Stimulated activated CD8-positive, alpha-beta memory T cell treated with anti-CD3 and anti-CD28 coated beads, Interleukin-7, amount 100 ng/mL, for 1 hour (primary cell): Measurements from ENCODE around the gene ENTR1.

Source experiments
- DNase-seq, 2 donors: peaks; one replicate each; pipeline ENCODE4 v3.0.0-alpha.2; 2020; ENCODE audit warnings: low read depth in 2 of 2

Gene ENTR1

GRCh38 chr9:136377341-136378169, 32.9 kb downstream of the ENTR1 start:
- no peak for DNase-seq

DNA sequence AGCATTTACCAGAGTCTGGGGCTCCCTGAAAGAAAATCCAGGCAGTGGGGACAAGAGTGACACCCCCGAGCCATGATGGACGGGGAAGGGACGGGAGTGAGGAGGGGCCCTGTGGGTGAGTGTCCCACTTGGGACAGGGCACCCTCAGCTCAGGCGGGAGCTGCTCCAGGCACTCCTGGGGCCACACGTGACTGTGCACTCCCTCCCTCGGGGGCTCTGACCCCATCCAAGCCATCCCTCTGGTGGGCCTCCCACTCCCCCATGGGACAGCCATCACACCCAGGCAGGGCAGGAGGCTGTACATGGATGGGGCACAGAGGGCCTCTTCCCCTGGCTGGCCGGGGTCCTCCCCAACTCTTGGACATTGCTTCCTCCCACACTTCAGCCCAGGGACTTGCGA, 34.0 kb downstream of the ENTR1 start:
- DNase-seq = no peak

GRCh38 chr9:136375096-136375495, 35.3 kb downstream of the ENTR1 start:
- DNase-seq = no peak

DNA sequence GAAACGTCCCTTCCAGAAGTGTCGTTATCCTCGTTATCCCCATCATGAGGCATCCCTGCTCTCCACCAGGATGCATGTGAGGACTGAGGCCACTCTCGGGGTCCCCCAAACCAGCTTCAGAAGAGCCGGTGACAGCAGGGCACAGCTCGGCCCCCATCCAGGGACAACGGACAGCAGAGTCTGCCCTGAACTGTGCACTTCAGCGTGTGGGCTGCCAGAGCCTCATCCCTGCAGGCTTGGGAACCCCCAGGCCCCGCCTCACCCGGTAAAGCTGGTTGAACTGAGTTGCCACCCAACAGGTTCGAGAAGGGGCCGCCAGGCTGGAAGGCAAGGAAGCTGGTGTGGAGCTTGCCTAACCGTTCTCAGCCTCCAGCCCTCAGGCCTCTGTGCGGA, 36.2 kb downstream of the ENTR1 start:
- DNase-seq = no peak

GRCh38 chr9:136373300-136374182, 36.9 kb downstream of the ENTR1 start, which contains the start of gene CARD9:
Gene CARD9 (minus strand): TSS chr9:136373669. CDS start chr9:136372078, 1,591 bp downstream.
- no peak for DNase-seq

DNA sequence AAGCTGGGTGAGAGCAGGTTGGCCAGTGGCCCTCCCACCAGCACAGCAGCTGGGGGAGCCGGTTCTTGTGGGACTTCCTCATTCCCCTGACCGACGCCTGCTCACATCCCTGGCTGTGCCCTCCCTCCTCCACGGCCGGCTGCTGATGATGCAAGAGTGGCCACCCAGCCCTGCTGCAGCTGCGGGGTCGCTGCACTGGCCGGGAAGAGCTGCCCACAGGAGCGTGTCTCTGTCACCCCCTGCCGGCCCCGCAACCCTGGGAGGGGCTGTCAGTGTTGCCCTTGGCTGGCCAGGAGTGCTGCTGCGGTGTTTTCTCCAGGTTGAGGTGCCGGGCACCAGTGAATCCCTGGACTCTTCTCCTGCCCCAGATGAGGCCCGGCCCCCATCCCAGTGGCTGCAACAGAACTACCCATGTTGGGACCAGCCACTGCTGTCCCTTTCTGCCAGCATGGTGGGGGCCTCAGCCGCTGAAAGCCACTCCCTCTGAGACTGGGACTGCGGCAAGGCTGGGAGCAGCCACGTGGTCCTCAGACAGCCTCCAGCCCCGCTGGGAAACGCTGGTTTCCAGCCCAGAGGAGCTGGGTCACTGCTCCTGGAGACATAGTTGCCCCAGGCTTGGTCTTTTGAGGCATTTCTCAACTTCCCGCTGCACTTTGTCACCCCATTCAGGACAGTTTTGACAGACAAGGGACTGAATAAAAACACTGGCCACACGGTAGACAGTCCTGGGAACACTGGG, 37.7 kb downstream of the ENTR1 start:
- DNase-seq = no peak

DNA sequence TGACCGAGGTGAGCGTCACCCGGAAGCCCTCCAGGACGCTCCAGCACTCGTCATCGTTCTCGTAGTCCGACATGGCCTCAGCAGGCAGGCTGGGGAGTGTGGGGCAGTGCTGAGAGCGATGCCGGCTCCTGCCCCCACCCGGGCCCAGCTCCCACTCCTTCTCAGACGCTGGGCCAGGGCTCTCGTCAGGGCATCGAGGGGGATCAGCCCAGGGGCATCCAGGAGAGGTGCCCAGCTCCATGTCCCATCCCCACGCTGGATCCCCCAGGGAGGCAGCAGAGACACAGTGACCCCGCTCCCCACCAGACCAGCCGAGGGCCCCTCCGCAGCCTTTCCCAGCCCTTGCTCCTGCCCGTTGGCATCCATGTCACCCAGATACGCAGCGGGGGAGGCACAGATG, 38.4 kb downstream of the ENTR1 start:
- DNase-seq = no peak

- no peak for DNase-seq
Measured at GRCh38 chr9:136371533-136371880, 38.9 kb downstream of the ENTR1 start.

- DNase-seq = no peak
Measured at GRCh38 chr9:136370687-136371532, 39.5 kb downstream of the ENTR1 start.

GRCh38 chr9:136370037-136370436, 40.4 kb downstream of the ENTR1 start:
- DNase-seq = no peak

DNA sequence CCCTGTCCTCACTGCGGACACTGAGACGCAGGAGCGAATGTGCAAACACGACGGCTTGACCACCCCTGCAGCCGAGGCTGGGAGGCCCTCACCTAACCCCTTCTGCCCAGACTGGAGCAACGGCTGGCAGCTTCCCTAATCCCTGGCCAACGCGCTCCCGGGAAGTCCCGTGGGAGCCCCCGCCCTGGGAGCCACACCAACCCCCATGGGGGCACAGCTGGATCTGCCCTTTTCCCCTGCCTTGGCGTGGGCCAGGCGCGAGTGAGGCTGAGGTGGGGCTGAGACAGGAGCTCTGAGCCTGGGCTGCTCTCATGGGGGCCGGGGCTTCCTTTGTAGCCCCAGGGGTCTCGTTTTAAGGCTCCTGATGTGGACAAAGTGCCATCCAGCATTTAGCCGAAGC, 42.2 kb downstream of the ENTR1 start:
- DNase-seq = no peak

GRCh38 chr9:136367296-136368145, 42.9 kb downstream of the ENTR1 start:
- no peak for DNase-seq

DNA sequence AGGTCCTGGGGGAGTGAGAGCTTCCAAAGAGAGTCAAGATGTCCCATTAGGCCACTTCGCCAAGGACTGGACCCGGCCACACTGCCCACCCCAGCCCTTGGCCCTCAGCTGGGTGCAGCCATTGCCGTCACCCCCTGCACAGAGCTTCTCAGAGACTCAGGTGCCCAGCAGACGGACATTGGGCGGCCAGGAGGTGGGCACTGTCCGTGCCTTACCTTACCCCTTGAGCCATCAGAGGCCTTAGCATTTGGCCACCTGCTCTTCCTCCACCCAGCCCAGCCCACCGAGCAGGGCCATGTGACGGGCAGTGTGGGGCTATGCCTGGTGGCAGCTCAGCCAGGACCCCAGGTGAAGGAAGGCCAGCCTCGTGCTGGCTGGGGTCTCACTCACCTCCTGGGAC, 43.6 kb downstream of the ENTR1 start:
- DNase-seq = no peak

DNA sequence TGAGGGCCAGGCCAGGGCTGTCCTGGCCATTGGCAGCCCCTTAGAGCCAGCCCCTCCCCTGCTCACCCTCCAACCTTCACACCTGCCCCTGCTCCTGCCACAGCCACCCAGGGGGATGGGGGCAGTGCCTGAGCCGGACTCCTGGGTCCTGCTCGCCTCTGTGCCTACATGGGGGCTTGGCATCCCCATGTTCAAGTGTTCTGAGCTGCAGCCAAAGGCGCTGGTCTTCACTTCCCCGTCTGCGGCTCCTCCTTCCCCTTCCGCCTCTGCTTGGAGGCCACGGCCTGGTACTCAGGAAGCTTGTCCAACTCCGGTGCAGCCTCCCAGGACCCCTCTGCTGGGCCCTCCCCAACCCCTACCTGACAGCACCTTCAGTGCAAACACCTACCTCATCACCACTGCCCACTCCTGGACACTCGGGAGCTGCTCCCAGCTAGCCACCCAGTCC, 44.6 kb downstream of the ENTR1 start:
- no peak for DNase-seq

DNA sequence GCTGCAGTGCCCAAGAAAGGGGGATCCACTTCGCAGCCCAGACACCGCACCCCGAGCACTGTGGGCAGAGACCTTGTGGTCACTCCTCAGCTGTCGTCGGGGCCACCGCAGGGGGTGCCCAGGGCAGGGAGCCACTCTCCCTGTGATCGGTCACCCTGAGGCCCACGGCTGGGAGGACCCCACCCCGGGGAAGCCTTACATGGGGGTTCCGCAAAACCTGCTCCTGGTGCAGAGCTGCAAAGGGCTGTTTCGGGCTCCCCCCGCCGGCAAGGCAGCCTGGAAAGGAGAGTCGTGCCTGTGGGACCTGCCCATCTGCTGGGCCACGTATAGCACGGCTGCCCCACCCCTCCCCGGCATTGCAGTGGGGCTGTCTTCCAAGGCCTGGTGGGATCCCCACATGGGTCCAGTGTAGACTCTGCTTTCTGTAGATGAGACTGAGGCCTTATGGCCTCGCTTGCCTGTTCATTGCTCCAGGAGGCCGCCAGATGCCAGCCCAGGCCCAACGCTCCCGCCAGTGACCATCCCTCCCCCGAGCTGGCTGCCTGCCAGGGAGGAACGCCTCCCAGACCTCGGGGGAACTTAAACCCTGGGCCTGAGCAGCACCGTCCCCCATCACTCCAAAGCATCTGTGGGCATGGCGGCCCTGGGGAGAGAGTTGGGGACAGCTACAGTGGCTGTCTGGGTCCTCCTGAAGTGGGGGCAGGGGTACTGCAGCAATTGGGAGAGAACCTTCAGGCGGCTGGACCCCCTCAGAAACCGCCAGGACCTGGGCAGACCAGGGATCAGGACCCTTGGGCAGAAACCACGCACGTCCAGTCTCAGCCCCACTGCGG, 45.3 kb downstream of the ENTR1 start:
- no peak for DNase-seq

DNA sequence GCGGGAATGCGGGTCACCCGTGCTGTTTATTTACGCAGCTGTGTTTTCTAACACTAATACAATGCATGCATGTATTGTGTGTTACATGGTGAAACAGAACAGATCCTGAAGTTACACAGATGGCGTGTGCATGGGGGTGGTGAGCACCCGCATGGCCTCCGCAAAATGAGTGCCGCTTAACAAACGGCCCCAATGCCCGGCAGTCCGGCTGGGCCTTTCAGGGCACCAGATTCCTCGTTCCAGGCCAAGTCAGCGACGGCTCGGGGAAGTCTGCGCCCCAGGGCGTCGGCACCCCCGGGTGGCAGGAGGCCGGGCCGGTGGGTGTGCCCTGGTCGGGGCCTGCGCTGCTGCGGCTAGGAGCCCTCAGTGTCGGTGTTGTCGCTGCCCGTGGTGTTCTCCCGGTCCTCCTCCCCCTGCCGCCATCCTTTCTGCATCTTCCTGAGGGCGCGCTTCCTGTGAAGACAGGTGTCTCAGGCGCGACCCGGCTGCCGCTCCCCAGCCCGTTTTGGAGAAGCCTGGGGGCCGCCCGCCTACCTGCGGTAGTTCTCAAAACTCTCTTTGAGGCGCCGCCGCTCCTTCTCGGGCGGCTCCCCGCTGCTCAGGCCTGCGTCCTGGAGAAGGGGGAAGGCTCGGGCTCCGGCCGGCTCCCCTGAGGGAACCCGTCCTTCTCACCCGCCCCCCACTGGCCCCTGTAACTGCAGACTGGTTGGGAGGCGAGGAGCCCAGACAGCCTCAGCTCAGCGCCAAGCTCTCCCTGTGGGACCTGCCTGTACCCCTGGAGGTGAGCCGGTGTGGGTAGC, 46.3 kb downstream of the ENTR1 start:
- DNase-seq = no peak

DNA sequence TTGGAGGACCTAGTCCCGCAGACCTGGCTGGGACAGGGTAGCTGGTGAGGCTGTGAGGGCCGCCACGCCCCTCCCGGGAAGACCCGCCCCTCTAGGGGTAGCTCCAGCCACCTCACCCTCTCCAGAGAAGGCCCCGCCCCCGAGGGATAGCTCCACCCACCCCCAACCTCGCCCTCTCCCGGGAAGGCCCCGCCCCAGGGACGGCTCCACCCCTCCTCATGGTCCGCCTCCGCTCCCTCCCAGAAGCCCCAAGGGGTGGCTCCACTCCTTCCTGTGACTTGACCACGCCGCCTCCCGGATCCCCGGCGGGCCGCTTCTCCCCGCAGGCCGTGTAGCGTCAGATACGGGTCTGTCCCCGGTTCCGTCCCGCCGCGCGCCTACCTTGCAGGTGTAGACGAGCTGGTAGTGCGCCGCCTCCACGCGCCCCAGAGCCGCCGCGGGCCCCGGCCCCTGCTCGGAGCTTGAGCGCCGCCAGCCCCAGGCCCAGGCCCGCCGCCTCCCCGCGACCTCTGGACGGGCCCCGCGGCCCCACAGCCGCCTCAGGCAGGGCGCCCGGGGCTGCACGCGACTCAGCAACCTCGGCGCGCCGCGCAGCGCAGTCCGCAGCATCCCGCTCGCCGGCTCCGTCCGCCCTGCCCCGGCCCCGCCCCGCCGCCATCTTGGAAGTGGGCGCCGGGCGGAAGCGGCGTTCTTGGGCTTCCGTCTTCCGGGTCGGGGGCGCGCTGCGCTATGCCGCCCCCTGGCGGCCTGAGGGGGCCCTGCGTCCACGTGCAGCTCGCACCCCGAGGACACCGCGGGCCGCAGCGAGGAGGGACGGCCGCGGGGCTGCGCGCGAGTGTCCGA, 47.1 kb downstream of the ENTR1 start, which contains the start of gene DNLZ:
DNLZ (minus strand) TSS at position 639 of the 843 bp plus-strand sequence; CDS start at position 609, 30 bp downstream.
- peak; percentile 83 to 91 for DNase-seq

GRCh38 chr9:136362450-136362784, 48.0 kb downstream of the ENTR1 start:
- no peak for DNase-seq
